Stomach (tissue), 4 donors: ENCODE results near the gene SPAG9.

Experiments used
- CTCF ChIP-seq, 7 experiments: fragments of 450-650 bp in 4 of 7; fragments of 200-600 bp in 3 of 7; sonication (generic) in 3 of 7; IDR thresholded peaks; one replicate each; pipeline ENCODE4 v1.5.1; 2016 to 2019; ENCODE audit warnings: antibody characterized with exemption in 7 of 7, control low read depth in 2 of 7, mild to moderate bottlenecking in 1 of 7
- POLR2A ChIP-seq, 4 donors: fragments of 450-650 bp; IDR thresholded peaks; one replicate each; pipeline ENCODE4 v1.6.1; 2016; ENCODE audit warnings: antibody characterized with exemption in 4 of 4, control low read depth in 2 of 4, mild to moderate bottlenecking in 1 of 4, moderate library complexity in 1 of 4

DNA sequence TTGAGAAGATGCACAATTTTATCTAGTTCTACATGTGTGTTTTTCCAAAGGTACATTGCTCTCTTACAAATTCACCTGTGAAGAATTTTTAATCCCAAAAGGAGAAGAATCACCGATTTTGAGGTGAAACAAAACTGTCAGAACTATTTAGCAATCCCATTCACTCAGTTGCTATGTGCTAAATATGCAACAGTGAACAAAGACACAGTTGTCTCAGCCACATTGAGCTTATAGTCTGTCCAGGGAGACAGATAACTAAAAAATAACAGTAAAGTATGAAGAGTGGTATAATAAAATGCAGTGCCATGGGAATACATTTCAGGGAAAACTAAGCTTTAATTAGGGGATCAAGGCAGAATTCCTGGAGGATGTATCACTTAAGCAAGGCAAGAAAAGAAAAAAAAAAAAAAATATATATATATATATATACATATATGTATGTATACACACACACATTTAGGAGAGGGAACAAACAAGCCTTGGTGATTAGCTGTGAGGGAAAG is 110.4 kb downstream of the SPAG9 start:
- TF ChIP-seq CTCF (IDR thresholded peaks at IDR 0.05) (no peak), POLR2A (IDR thresholded peaks at IDR 0.05) (no peak)
